GM12864 (cell line): ENCODE measurements around the gene ZSWIM4.

Experiments
- DNase-seq: peaks from one replicate; pipeline ENCODE4 v3.0.0-alpha.2; 2011; ENCODE audit warnings: low read depth
- H3K4me3 ChIP-seq: 2 replicates; pipeline ENCODE4 v1.5.1; 2011; ENCODE audit warnings: mild to moderate bottlenecking, low read depth, low read length, control low read depth
- TF ChIP-seq, protein P1 (sequence below): IDR thresholded peaks from 2 replicates; pipeline ENCODE4 v1.5.1; 2011; ENCODE audit warnings: low read depth, mild to moderate bottlenecking, moderate library complexity, low read length, control low read depth, inconsistent platforms; ENCODE audit errors: missing control alignments

The ZSWIM4 gene

GRCh38 chr19:13799669-13800068 lies 4.4 kb downstream of the ZSWIM4 start:
- TF ChIP-seq, protein P1, sequence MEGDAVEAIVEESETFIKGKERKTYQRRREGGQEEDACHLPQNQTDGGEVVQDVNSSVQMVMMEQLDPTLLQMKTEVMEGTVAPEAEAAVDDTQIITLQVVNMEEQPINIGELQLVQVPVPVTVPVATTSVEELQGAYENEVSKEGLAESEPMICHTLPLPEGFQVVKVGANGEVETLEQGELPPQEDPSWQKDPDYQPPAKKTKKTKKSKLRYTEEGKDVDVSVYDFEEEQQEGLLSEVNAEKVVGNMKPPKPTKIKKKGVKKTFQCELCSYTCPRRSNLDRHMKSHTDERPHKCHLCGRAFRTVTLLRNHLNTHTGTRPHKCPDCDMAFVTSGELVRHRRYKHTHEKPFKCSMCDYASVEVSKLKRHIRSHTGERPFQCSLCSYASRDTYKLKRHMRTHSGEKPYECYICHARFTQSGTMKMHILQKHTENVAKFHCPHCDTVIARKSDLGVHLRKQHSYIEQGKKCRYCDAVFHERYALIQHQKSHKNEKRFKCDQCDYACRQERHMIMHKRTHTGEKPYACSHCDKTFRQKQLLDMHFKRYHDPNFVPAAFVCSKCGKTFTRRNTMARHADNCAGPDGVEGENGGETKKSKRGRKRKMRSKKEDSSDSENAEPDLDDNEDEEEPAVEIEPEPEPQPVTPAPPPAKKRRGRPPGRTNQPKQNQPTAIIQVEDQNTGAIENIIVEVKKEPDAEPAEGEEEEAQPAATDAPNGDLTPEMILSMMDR, result no peak
- no peak overlapping the region for H3K4me3 ChIP-seq
- DNase-seq, result no peak

GRCh38 chr19:13803038-13803437 lies 7.8 kb downstream of the ZSWIM4 start:
- TF ChIP-seq, protein P1, result no peak
- no peak for DNase-seq
- no peak overlapping the region for H3K4me3 ChIP-seq

GRCh38 chr19:13804830-13805683 lies 9.8 kb downstream of the ZSWIM4 start:
- no peak overlapping the region for H3K4me3 ChIP-seq
- TF ChIP-seq, protein P1, result no peak
- DNase-seq, result no peak

GRCh38 chr19:13806728-13807127 lies 11.5 kb downstream of the ZSWIM4 start:
- no peak for DNase-seq
- TF ChIP-seq, protein P1, result no peak

DNA sequence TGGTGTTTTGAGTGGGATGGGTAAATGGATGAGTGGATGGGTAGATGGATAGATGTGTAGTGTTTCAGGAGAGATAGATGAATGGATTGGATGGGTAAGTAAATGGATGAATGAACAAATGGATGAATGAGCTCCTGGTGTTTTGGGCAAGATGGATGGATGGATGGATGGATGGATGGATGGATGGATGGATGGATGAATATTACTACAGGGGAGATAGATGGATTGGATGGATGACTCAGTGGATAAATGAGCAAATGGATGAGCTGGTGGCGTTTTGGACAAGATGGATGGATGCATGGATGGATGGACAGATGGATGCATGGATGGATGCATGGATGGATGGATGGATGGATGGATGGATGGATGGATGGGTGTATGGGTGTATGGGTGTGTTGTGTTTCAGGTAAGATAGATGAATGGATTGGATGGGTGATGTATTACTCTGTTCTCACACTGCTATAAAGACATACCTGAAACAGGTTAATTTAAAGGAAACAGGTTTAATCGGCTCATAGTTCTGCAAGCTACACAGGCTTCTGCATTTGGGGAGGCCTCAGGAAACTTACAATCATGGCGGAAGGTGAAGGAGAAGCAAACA lies 12.3 kb downstream of the ZSWIM4 start:
- no peak for DNase-seq
- H3K4me3 ChIP-seq, result no peak overlapping the region
- TF ChIP-seq, protein P1, result no peak

More at GRCh38 chr19:13806728-13807127, 11.5 kb downstream of the ZSWIM4 start:
- H3K4me3 ChIP-seq, result no peak overlapping the region

- no peak for DNase-seq
- TF ChIP-seq, protein P1, result no peak
- H3K4me3 ChIP-seq, result no peak overlapping the region
Measured at GRCh38 chr19:13808856-13809255, 13.6 kb downstream of the ZSWIM4 start.
